ENCODE measurements around the gene IFT27. TPM values are rescaled to one million over a fixed set of nuclear protein-coding genes. Genes with fewer than 3 reads are reported as not detected.

The IFT27 gene
- total RNA-seq, 4 donors from 2014 or later = 16.3 to 27.6 (median 18.4) TPM

- 69 to 73% methylated on average over 8 of the region's 8 CpGs for WGBS, 2 donors (ENCODE audit: low coverage in 1 of 2)
- Histone ChIP-seq H3K4me3 (no peak overlapping the region), H3K27ac (no peak overlapping the region), H3K4me1 (no peaks in the 10 kb centered on the region), H3K27me3 (peaks cover 83% of the 10 kb centered on the region), H3K9me3 (no peaks in the 10 kb centered on the region), H3K36me3 (no peaks in the 10 kb centered on the region)
- ATAC-seq = no peak
- TF ChIP-seq POLR2AphosphoS5 (IDR thresholded peaks at IDR 0.05) (no peak), CTCF (IDR thresholded peaks at IDR 0.05) (no peak), EP300 (IDR thresholded peaks at IDR 0.05) (no peak), POLR2A (IDR thresholded peaks at IDR 0.05) (no peak)
These were observed 47.9 kb downstream of the IFT27 start for GRCh38 chr22:36727927-36728488.

- Histone ChIP-seq H3K4me1 (no peaks in the 10 kb centered on the region), H3K27me3 (peaks cover 83% of the 10 kb centered on the region), H3K4me3 (no peak overlapping the region), H3K27ac (no peak overlapping the region), H3K9me3 (no peaks in the 10 kb centered on the region), H3K36me3 (no peaks in the 10 kb centered on the region)
- TF ChIP-seq CTCF (IDR thresholded peaks at IDR 0.05) (no peak), POLR2A (IDR thresholded peaks at IDR 0.05) (no peak), POLR2AphosphoS5 (IDR thresholded peaks at IDR 0.05) (no peak), EP300 (IDR thresholded peaks at IDR 0.05) (no peak)
- no peak for ATAC-seq
- 71 to 74% methylated on average over 3 to 7 of the region's 7 CpGs for WGBS, 2 donors (ENCODE audit: low coverage in 1 of 2)
These were observed 48.8 kb downstream of the IFT27 start for GRCh38 chr22:36727110-36727509.

DNA sequence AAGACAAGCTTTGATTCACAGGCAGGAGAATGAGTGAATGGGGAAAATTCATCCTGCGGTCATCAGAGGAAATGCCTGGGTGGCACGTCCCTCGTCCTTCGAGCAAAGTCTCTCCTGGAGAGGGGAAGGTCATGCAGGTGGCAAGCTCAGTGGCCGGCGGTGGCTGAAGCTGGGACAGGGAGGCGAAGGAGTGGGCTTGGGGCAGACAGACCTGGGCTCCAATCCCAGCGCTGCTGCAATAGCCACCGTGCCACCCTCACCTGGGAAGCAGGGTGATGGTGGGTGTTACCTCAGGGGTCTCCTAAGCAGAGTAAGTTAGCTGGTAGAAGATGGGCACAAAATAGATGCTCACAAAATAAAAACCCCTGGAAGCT lies 49.9 kb downstream of the IFT27 start:
- Histone ChIP-seq H3K27me3 (peaks cover 85% of the 10 kb centered on the region), H3K36me3 (no peaks in the 10 kb centered on the region), H3K9me3 (no peaks in the 10 kb centered on the region), H3K4me3 (no peak overlapping the region), H3K27ac (no peak overlapping the region), H3K4me1 (no peaks in the 10 kb centered on the region)
- no peak for ATAC-seq
- 61 to 70% methylated on average over 2 to 7 of the region's 9 CpGs for WGBS, 2 donors (ENCODE audit: low coverage in 1 of 2)
- no peak for TF ChIP-seq CTCF (IDR thresholded peaks at IDR 0.05)
- no peak for TF ChIP-seq POLR2A (IDR thresholded peaks at IDR 0.05)
- TF ChIP-seq EP300 (IDR thresholded peaks at IDR 0.05) = no peak
- TF ChIP-seq POLR2AphosphoS5 (IDR thresholded peaks at IDR 0.05) = no peak

GRCh38 chr22:36725366-36726006 lies 50.4 kb downstream of the IFT27 start:
- no peaks in the 10 kb centered on the region for H3K4me1 ChIP-seq
- H3K9me3 ChIP-seq = no peaks in the 10 kb centered on the region
- H3K27ac ChIP-seq = no peak overlapping the region
- TF ChIP-seq EP300 (IDR thresholded peaks at IDR 0.05) (no peak), POLR2AphosphoS5 (IDR thresholded peaks at IDR 0.05) (no peak), CTCF (IDR thresholded peaks at IDR 0.05) (no peak), POLR2A (IDR thresholded peaks at IDR 0.05) (no peak)
- peaks cover 90% of the 10 kb centered on the region for H3K27me3 ChIP-seq
- no peak for ATAC-seq
- WGBS, 2 donors (ENCODE audit: low coverage in 1 of 2) = 73% methylated on average over 7 of the region's 24 CpGs; no CpG with 5 or more reads in 1 of the 2 donors
- H3K36me3 ChIP-seq = no peaks in the 10 kb centered on the region
- H3K4me3 ChIP-seq = no peak overlapping the region

DNA sequence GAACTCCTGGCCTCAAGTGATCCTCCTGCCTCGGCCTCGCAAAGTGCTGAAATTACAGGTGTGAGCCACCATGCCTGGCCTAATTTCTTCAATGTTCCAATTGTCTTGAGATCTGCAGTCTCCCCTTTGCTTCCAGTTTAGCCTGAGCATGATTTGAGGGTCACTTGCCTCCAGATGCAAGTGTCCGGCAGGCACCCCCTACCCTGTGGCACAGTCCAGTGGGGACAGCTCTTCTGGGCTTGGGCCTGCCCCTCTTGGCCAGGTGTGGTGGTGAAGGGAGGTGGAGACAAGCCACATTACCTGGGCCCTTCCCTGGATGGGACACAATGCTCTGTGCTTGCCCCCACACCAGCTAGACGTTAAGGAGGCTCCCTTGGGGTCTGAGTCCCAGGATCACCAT lies 51.1 kb downstream of the IFT27 start:
- Histone ChIP-seq H3K9me3 (no peaks in the 10 kb centered on the region), H3K4me1 (no peaks in the 10 kb centered on the region), H3K4me3 (no peak overlapping the region), H3K36me3 (no peaks in the 10 kb centered on the region), H3K27me3 (peaks cover 90% of the 10 kb centered on the region), H3K27ac (no peak overlapping the region)
- TF ChIP-seq POLR2A (IDR thresholded peaks at IDR 0.05) (no peak), CTCF (IDR thresholded peaks at IDR 0.05) (no peak), EP300 (IDR thresholded peaks at IDR 0.05) (no peak), POLR2AphosphoS5 (IDR thresholded peaks at IDR 0.05) (no peak)
- ATAC-seq = no peak
- 93 to 100% methylated on average over 1 to 2 of the region's 4 CpGs for WGBS, 2 donors (ENCODE audit: low coverage in 1 of 2)

Data from gastroesophageal sphincter (tissue), 4 donors.